ENCODE results near the gene NLGN2. TPM values are rescaled to one million over a fixed set of nuclear protein-coding genes. Genes with fewer than 3 reads are reported as not detected.

NLGN2 gene
- total RNA-seq, 2 experiments from 2014 or later, result 2.0 to 3.5 TPM

DNA sequence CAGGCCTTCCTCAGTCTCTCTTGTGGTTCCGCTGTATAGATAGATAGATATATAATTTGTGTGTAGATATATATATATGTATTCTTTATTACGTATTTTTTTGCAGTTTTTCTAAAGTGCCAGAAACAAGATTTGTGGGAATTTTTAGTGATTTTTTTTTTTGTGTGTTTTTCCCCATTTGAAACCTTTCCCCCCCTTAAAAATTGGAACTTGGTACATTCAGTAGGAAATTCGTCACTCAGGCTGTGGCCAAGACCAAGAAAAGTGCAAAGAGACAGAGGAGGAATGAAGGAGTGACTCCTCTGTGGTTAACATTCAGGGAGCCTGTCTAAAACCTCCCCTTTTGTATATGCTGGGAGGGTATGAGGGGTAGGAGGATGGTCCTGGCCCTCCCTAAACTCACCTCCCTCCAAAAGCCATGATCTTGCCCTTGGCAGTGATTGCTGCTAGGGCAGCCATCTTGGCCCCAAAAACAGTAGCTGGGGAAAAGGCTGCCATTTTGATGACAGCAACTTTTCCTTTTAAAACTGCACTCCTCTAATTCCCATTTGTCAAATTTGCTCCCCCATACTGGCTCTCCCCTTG lies 52.4 kb downstream of the NLGN2 start:
- H3K4me3 Mint-ChIP-seq, result no peak overlapping the region
- no peak for DNase-seq
- H3K9me3 Mint-ChIP-seq (ENCODE audit: low read depth), result no peaks in the 10 kb centered on the region
- CTCF ChIA-PET, result no interaction called here
- no peak overlapping the region for H3K27ac Mint-ChIP-seq
- ATAC-seq, result no peak
- no peaks in the 10 kb centered on the region for H3K27me3 Mint-ChIP-seq
- H3K4me1 Mint-ChIP-seq, result peaks cover 16% of the 10 kb centered on the region
- peaks cover 17% of the 10 kb centered on the region for H3K36me3 Mint-ChIP-seq

DNA sequence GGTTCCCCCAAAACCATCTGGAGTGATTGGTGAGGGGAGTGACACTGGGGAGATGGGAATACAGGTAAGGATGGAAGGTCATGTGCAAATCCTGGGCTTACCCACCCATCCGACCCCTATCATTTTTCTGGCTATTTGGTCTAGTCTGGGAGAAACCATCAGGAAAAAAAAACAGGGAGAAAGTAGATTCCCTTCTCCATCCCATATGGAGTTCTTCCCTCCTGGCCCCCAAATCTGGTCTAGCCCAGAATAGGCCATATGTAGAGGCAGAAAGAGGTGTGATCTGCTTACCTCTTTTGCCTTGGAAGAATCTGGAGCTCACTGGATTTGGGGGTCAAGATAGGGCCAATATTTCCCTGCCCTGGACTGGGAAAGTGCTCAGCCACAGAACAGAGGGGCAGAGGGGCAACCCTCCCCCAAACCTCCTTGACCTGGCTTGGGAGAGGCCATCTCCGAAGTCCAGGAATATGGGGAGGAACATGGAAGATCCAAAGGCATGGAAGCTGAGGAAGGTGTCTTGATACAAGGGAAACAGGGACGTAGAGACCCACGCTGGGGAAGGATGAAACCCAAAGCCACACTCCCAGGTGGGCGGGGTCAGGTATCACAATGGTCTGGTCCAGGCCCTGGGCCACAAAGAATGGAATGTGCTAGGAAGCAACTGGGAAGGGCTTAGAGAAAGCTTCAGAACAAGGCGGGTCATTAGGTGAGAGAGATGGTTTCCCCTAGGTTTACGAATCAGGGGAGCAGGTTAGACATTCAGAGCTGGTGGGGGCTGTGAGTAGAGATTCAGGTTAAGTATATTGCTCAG lies 53.4 kb downstream of the NLGN2 start:
- H3K9me3 Mint-ChIP-seq (ENCODE audit: low read depth), result no peaks in the 10 kb centered on the region

GRCh38 chr17:7462474-7463371 lies 55.1 kb downstream of the NLGN2 start:
- no peaks in the 10 kb centered on the region for H3K9me3 Mint-ChIP-seq (ENCODE audit: low read depth)
- peaks cover 4% of the 10 kb centered on the region for H3K4me1 Mint-ChIP-seq
- ATAC-seq (no peak), DNase-seq (no peak)
- H3K4me3 Mint-ChIP-seq, result no peak overlapping the region
- no peak overlapping the region for H3K27ac Mint-ChIP-seq
- peaks cover 11% of the 10 kb centered on the region for H3K36me3 Mint-ChIP-seq
- CTCF ChIA-PET, result interaction anchor here (1.0 to 1.9 kb wide), 5 partner anchors 9 to 98 kb away, joined by 3 to 7 read pairs (median 4); partner anchors contain the start of gene CHRNB1
- H3K27me3 Mint-ChIP-seq, result no peaks in the 10 kb centered on the region

More for the DNA sequence above, 53.4 kb downstream of the NLGN2 start:
- Mint-ChIP-seq H3K27me3 (no peaks in the 10 kb centered on the region), H3K4me1 (peaks cover 12% of the 10 kb centered on the region), H3K4me3 (no peak overlapping the region), H3K36me3 (peaks cover 16% of the 10 kb centered on the region), H3K27ac (no peak overlapping the region)
- ATAC-seq (no peak), DNase-seq (no peak)
- CTCF ChIA-PET, result interaction anchor here (1.5 to 1.9 kb wide), 3 partner anchors 11 to 100 kb away, joined by 3 to 7 read pairs (median 3); no protein-coding TSS in a partner anchor

GRCh38 chr17:7463372-7463846 lies 55.8 kb downstream of the NLGN2 start:
- Mint-ChIP-seq H3K9me3 (ENCODE audit: low read depth) (no peaks in the 10 kb centered on the region), H3K27ac (no peak overlapping the region), H3K4me3 (no peak overlapping the region), H3K36me3 (peaks cover 11% of the 10 kb centered on the region), H3K4me1 (peaks cover 4% of the 10 kb centered on the region), H3K27me3 (no peaks in the 10 kb centered on the region)
- DNase-seq, result no peak
- CTCF ChIA-PET, result interaction anchor here (1.5 kb wide), 1 partner anchor 18 kb away, joined by 4 read pairs; the partner anchor contains the start of gene CHRNB1
- no peak for ATAC-seq

DNA sequence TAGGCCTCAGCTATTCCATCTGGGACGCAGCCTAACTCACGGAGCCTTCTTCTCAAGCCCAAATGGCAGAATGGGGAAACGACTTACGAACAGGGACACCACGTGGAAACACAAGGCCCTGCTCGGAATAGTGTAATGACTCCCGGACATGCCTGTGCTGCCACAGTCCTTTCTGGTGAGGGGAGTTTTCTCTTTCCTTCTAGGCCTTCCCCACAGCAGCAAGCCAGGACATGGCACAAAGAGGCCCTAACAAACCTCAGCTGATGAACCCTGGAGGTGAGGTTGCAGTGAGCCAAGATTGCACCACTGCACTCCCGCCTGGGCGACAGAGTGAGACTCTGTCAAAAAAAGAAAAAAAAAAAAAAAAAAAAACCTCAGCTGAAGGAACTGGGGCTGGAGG lies 56.4 kb downstream of the NLGN2 start:
- no peak for DNase-seq
- peaks cover 7% of the 10 kb centered on the region for H3K36me3 Mint-ChIP-seq
- peaks cover 4% of the 10 kb centered on the region for H3K4me1 Mint-ChIP-seq
- no peaks in the 10 kb centered on the region for H3K27me3 Mint-ChIP-seq
- H3K9me3 Mint-ChIP-seq (ENCODE audit: low read depth), result no peaks in the 10 kb centered on the region
- CTCF ChIA-PET, result interaction anchor here (0.7 kb wide), 1 partner anchor 856 kb away, joined by 3 read pairs; no protein-coding TSS in a partner anchor
- no peak overlapping the region for H3K4me3 Mint-ChIP-seq
- ATAC-seq, result no peak
- no peak overlapping the region for H3K27ac Mint-ChIP-seq

DNA sequence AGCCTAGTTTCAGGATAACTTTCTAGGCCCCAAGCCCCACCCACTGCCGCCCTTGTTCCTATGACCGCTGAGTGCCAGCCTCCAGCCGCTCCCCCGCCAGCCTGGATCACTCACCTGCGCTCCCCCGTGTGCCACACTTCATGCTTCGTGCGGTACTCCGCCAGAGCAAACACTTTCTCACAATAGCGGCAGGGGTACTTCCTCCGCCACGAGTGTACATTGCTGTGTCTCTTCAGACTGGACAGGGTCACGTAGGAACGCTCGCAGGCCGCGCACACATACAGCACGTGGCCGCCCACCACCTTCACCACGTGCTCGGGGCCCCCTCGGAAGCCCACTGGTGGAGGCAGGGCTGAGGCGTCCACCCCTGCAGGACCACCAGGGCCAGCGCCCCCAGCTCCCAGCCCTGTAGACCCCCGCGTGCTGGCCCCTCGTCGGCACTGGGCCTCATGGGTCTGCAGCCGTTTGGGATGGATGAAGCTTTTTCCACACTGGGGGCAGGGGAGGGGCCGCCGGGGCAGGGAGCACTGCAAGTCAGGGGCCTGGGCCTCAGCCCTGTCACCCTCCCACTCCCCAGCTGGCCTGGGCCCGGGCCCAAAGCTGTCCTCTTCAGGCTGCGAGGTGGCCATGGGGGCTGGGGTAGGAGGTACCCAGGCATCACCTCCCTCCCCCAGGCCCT lies 58.1 kb downstream of the NLGN2 start:
- H3K9me3 Mint-ChIP-seq (ENCODE audit: low read depth), result no peaks in the 10 kb centered on the region
- DNase-seq (no peak), ATAC-seq (no peak)
- H3K27me3 Mint-ChIP-seq, result no peaks in the 10 kb centered on the region
- CTCF ChIA-PET, result interaction anchor here (1.1 kb wide), 1 partner anchor 49 kb away, joined by 3 read pairs; no protein-coding TSS in a partner anchor
- peaks cover 2% of the 10 kb centered on the region for H3K4me1 Mint-ChIP-seq
- H3K27ac Mint-ChIP-seq, result no peak overlapping the region
- peaks cover 7% of the 10 kb centered on the region for H3K36me3 Mint-ChIP-seq
- H3K4me3 Mint-ChIP-seq, result no peak overlapping the region

- Mint-ChIP-seq H3K4me3 (no peak overlapping the region), H3K4me1 (peaks cover 2% of the 10 kb centered on the region), H3K36me3 (peaks cover 5% of the 10 kb centered on the region), H3K27me3 (no peaks in the 10 kb centered on the region), H3K27ac (no peak overlapping the region), H3K9me3 (ENCODE audit: low read depth) (no peaks in the 10 kb centered on the region)
- DNase-seq, result no peak
- CTCF ChIA-PET, result interaction anchor here (1.0 to 1.3 kb wide), 3 partner anchors 9 to 48 kb away, joined by 3 to 4 read pairs (median 4); no protein-coding TSS in a partner anchor
- ATAC-seq, result no peak
Measured at GRCh38 chr17:7466318-7466638, 58.6 kb downstream of the NLGN2 start.

DNA sequence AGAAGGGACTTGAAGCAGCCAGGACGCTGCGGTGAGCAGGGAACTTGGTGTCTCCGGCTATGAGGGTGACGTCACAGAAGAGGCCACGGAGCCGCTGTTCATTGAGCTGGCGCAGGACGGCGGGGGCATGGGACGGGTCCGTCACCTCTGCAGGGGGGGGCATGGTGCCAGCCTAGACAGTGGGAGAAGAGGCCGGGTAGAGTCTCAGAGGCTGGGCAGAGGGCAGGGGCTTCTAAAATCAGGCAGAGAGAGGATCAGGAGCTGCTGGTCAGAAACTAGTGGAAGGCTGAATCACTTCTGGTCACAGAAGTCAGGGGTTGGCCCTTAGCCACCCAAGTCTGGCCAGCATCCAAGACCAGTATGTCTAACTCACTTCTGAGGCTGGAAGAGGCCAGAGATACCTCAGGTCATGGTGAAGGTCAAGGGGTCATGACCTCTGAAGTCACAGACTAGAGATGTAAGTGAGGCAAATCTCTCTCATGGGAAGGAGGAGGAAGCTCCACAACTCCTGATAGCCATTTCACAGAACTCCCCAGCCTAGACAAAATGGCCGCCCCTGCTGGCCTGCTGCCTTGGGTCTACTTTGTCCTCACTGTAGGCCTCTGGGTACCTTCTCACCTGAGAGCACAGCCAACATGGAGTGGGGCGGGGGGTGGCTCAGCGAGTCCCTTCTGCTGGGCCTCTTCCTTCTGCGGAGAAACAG lies 59.1 kb downstream of the NLGN2 start:
- no peaks in the 10 kb centered on the region for H3K9me3 Mint-ChIP-seq (ENCODE audit: low read depth)

DNA sequence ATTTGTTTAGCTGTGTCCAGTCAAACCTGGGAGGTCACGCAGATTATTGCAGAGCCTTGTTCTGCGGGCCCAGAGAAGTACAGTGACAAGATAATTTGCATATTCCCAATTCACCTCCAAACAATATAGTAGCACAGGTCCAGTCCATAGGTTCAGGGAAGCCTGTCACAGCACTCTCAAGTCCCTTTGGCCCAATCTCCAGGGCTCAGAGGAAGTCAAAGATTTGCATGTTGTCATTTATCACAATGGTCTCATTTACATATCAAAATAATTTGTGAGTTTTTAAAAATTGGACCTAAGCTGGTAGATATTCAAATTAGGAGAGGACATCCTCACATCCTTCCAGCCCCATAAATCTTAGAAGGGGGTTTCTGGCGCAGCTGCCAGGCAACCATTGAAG lies 59.9 kb downstream of the NLGN2 start:
- peaks cover 2% of the 10 kb centered on the region for H3K36me3 Mint-ChIP-seq
- H3K4me1 Mint-ChIP-seq, result peaks cover 10% of the 10 kb centered on the region
- no peak overlapping the region for H3K27ac Mint-ChIP-seq
- ATAC-seq (no peak), DNase-seq (no peak)
- H3K4me3 Mint-ChIP-seq, result no peak overlapping the region
- CTCF ChIA-PET, result interaction anchor here (1.0 to 1.5 kb wide), 3 partner anchors 11 to 112 kb away, joined by 3 to 4 read pairs (median 3); no protein-coding TSS in a partner anchor
- H3K27me3 Mint-ChIP-seq, result no peaks in the 10 kb centered on the region
- no peaks in the 10 kb centered on the region for H3K9me3 Mint-ChIP-seq (ENCODE audit: low read depth)

More for the DNA sequence above, 59.1 kb downstream of the NLGN2 start:
- Mint-ChIP-seq H3K27me3 (no peaks in the 10 kb centered on the region), H3K4me1 (peaks cover 7% of the 10 kb centered on the region), H3K36me3 (peaks cover 2% of the 10 kb centered on the region), H3K4me3 (no peak overlapping the region), H3K27ac (peak overlapping the region; percentile 49)
- ATAC-seq (no peak), DNase-seq (no peak)
- CTCF ChIA-PET, result interaction anchor here (1.0 to 1.3 kb wide), 3 partner anchors 10 to 48 kb away, joined by 3 to 4 read pairs (median 4); no protein-coding TSS in a partner anchor

DNA sequence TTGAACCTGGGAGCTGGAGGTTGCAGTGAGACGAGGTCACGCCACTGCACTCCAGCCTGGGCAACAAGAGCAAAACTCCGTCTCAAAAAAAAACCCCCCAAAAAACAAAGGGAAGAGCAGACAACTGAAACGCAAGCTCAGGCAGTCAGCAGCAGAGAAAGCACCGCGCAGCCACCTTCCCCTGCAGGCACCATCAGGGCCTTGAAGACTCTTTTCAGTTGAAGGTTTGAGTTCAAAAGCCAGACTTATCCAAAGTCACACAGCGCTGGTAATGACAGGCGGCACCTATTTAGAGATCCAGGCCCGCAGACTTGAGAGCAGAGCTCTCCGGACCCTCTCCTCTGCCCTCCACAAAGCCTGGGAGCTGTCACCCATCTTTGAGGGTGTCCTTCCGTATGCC lies 60.6 kb downstream of the NLGN2 start:
- no peak for DNase-seq
- Mint-ChIP-seq H3K9me3 (ENCODE audit: low read depth) (no peaks in the 10 kb centered on the region), H3K4me3 (no peak overlapping the region), H3K27me3 (no peaks in the 10 kb centered on the region), H3K27ac (no peak overlapping the region), H3K36me3 (peaks cover 2% of the 10 kb centered on the region), H3K4me1 (peaks cover 10% of the 10 kb centered on the region)
- no peak for ATAC-seq
- CTCF ChIA-PET, result interaction anchor here (1.0 to 1.5 kb wide), 2 partner anchors 31 to 113 kb away, joined by 3 read pairs; no protein-coding TSS in a partner anchor

GRCh38 chr17:7468804-7469389 lies 61.3 kb downstream of the NLGN2 start:
- Mint-ChIP-seq H3K9me3 (ENCODE audit: low read depth) (no peaks in the 10 kb centered on the region), H3K36me3 (peaks cover 2% of the 10 kb centered on the region), H3K4me3 (no peak overlapping the region), H3K27ac (no peak overlapping the region), H3K4me1 (peaks cover 10% of the 10 kb centered on the region), H3K27me3 (no peaks in the 10 kb centered on the region)
- no peak for ATAC-seq
- CTCF ChIA-PET, result interaction anchor here (1.5 kb wide), 1 partner anchor 32 kb away, joined by 3 read pairs; no protein-coding TSS in a partner anchor
- DNase-seq, result no peak
